Suppressor macrophage treated with lipopolysaccharide for 4 hours (primary cell): ENCODE measurements around the gene C12orf76.
"Not testable (repeated sequence)": the region's sequence is repeated elsewhere in the genome, so short reads cannot be mapped to it uniquely, and the experiment has no call there.

Source experiments
- DNase-seq: peaks from one replicate; pipeline ENCODE4 v3.0.0-alpha.2; 2020

C12orf76 gene

GRCh38 chr12:110062241-110062640 is 13.9 kb upstream of the C12orf76 start:
- DNase-seq = peak; percentile 52

- no peak for DNase-seq
Observed at GRCh38 chr12:110059651-110060000, 11.3 kb upstream of the C12orf76 start.

GRCh38 chr12:110058875-110059615 is 10.7 kb upstream of the C12orf76 start:
- DNase-seq = no peak

- DNase-seq = peak; percentile 29
Observed at GRCh38 chr12:110056643-110057042, 8.3 kb upstream of the C12orf76 start.

GRCh38 chr12:110055375-110056352 is 7.3 kb upstream of the C12orf76 start:
- DNase-seq = peak; percentile 74

GRCh38 chr12:110050927-110051326 is 2.6 kb upstream of the C12orf76 start:
- no peak for DNase-seq

- not testable (repeated sequence) for DNase-seq
Observed at GRCh38 chr12:110049666-110050065, 1.3 kb upstream of the C12orf76 start.

- DNase-seq = peak; percentile 40
Observed at GRCh38 chr12:110049034-110049433, 712 bp upstream of the C12orf76 start.

- DNase-seq = no peak
Observed at GRCh38 chr12:110047297-110047940, 903 bp downstream of the C12orf76 start.

- DNase-seq = no peak
Observed at GRCh38 chr12:110046451-110047187, 1.7 kb downstream of the C12orf76 start.

GRCh38 chr12:110042264-110042663 is 6.1 kb downstream of the C12orf76 start:
- DNase-seq = no peak

GRCh38 chr12:110039085-110039807 is 9.1 kb downstream of the C12orf76 start:
- peak; percentile 28 for DNase-seq

- DNase-seq = no peak
Observed at GRCh38 chr12:110038741-110039084, 9.6 kb downstream of the C12orf76 start.

GRCh38 chr12:110037315-110037714 is 11.0 kb downstream of the C12orf76 start:
- DNase-seq = no peak

- no peak for DNase-seq
Observed at GRCh38 chr12:110035534-110036104, 12.7 kb downstream of the C12orf76 start.

- no peak for DNase-seq
Observed at GRCh38 chr12:110033888-110034287, 14.4 kb downstream of the C12orf76 start.

- DNase-seq = no peak
Observed at GRCh38 chr12:110029290-110029815, 19.0 kb downstream of the C12orf76 start.

- DNase-seq = no peak
Observed at GRCh38 chr12:110028323-110028722, 20.0 kb downstream of the C12orf76 start.

GRCh38 chr12:110024051-110024450 is 24.3 kb downstream of the C12orf76 start:
- DNase-seq = no peak

- DNase-seq = no peak
Observed at GRCh38 chr12:110023059-110023980, 25.0 kb downstream of the C12orf76 start.
